ENCODE results near the gene ZNF668. TPM values are rescaled to one million over a fixed set of nuclear protein-coding genes. Genes with fewer than 3 reads are reported as not detected.

ZNF668 gene
- total and polyA plus RNA-seq, 2 of the 13 experiments (the other 11 are each of a cell fraction or from before 2014, with no cell fraction given), result 3.8 to 9.8 TPM

DNA sequence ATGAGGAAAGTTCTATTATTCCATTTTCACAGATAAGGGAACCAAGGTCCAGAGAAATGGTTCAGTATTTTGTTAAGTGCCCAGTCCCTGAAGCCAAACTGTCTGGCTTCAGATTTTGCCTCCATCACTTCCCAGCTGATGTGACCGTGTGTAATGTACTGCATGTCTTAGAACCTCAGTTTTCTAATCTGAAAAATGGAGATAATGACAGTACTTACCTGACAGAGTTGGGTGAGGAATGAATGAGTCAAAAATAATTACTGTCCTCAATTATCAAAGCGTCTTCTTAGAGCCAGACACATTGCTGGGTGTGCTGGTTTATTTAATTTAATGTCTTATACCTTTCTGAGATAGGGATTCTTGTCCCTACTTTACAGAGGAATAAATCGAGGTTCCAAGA is 6.7 kb downstream of the ZNF668 start:
- H3K4me3 ChIP-seq (replicated peaks in 1 of 3; ENCODE audit: insufficient read depth in 1 of 3, low read depth in 2 of 3, low read length in 3 of 3), result no peak overlapping the region
- WGBS (ENCODE audit: low lambda C conversion rate), result 84% methylated on average over 3 of the region's 3 CpGs
- TF ChIP-seq ZNF629 (CRISPR knock-in tag; conservative IDR thresholded peaks at IDR 0.05), result peak; percentile 57
- no peak for TF ChIP-seq ZFX (CRISPR knock-in tag; IDR thresholded peaks at IDR 0.05; ENCODE audit: low read depth)
- no peak for TF ChIP-seq ISL2 (CRISPR knock-in tag; IDR thresholded peaks at IDR 0.05)
- TF ChIP-seq ZBTB7A (CRISPR knock-in tag; IDR thresholded peaks at IDR 0.05), result no peak
- no peak for TF ChIP-seq ZNF530 (CRISPR knock-in tag; IDR thresholded peaks at IDR 0.05; ENCODE audit: low read depth)
- peaks cover 12% of the 10 kb centered on the region for H3K4me1 ChIP-seq (ENCODE audit: insufficient read depth, low read length)
- H3K9me3 ChIP-seq (ENCODE audit: low read length), result no peaks in the 10 kb centered on the region
- no peak overlapping the region for H3K27ac ChIP-seq (ENCODE audit: extremely low read length, insufficient read depth, low read length)
- H3K79me2 ChIP-seq (ENCODE audit: insufficient read depth, low read length), result peaks cover 34% of the 10 kb centered on the region
- FAIRE-seq, result no peak
- intact Hi-C loops (cut with micrococcal nuclease; ENCODE audit: unreplicated experiment) (no loop called here), in situ Hi-C loops (cut with HindIII; ENCODE audit: extremely low pct_ligation_motif_present, low pct_unique_long_range_greater_than_20kb) (no loop called here)
- H3K27me3 ChIP-seq (ENCODE audit: control insufficient read depth in 1 of 2, insufficient read depth in 2 of 2, low read length in 2 of 2), result no peaks in the 10 kb centered on the region; a peak in 1 of 5 replicates
- H3K36me3 ChIP-seq (replicated peaks in 1 of 2; ENCODE audit: control insufficient read depth in 1 of 2, insufficient read depth in 2 of 2, low read length in 2 of 2), result peaks cover 5 to 13% of the 10 kb centered on the region in 2 experiments; a peak in 4 of 5 replicates
- POLR2A ChIA-PET, result interaction anchor here (1.8 kb wide), 1 partner anchor 51 kb away, joined by 6 read pairs; no protein-coding TSS in a partner anchor
- no peak for ATAC-seq
- no peak overlapping the region for H3K9ac ChIP-seq (ENCODE audit: insufficient read depth, low read depth, low read length)
- CTCF ChIA-PET (ENCODE audit: low intra/inter-chr PET ratio, low total read pairs), result no interaction called here
- BruUV-seq (replicated peaks), result no TSS peak
- no peak for DNase-seq (ENCODE audit: low spot score)
- no peaks in the 10 kb centered on the region for H4K20me1 ChIP-seq (ENCODE audit: insufficient read depth, low read length)
- no peak overlapping the region for H2AFZ ChIP-seq (ENCODE audit: low read length)
- no peak overlapping the region for H3K4me2 ChIP-seq (ENCODE audit: low read depth, low read length)

DNA sequence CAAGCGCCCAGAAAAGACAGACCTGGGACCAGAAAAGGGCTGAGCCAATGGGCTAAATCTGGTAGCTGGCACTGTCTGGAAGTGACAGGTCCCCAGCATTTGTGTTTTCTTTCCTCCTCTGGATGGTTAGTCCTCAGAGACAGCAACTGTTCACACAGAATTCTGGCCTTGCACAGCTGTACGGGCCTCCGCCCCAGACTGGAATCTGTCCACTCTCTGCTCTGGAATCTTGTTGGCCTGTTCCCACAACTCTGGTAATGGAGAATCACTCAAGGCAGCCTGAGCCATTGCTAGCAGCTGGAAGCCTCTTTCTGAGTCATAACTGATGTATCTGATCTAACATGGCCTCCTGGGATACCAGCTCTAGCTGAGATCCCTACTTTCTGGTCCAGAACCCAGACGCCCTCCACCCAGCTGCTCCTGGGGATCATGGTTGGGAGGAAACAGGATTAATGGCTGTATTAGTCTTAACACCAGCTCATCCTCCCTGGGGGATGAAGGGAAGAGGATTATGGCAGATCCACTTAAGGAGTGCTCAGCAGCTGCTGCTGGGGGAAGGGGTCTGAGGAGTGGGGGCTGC is 9.1 kb downstream of the ZNF668 start:
- no peak for ATAC-seq
- intact Hi-C loops (cut with micrococcal nuclease; ENCODE audit: unreplicated experiment), result no loop called here
- DNase-seq (ENCODE audit: low spot score), result no peak
- H3K36me3 ChIP-seq (replicated peaks in 1 of 2; ENCODE audit: control insufficient read depth in 1 of 2, insufficient read depth in 2 of 2, low read length in 2 of 2), result peaks cover 14 to 29% of the 10 kb centered on the region in 2 experiments; a peak in 4 of 5 replicates
- POLR2A ChIA-PET, result no interaction called here
- H3K4me2 ChIP-seq (ENCODE audit: low read depth, low read length), result no peak overlapping the region
- no peaks in the 10 kb centered on the region for H3K4me1 ChIP-seq (ENCODE audit: insufficient read depth, low read length)
- H3K9ac ChIP-seq (ENCODE audit: insufficient read depth, low read depth, low read length), result no peak overlapping the region
- H3K27me3 ChIP-seq (ENCODE audit: control insufficient read depth in 1 of 2, insufficient read depth in 2 of 2, low read length in 2 of 2), result no peaks in the 10 kb centered on the region
- H3K79me2 ChIP-seq (ENCODE audit: insufficient read depth, low read length), result peaks cover 24% of the 10 kb centered on the region
- no peaks in the 10 kb centered on the region for H3K9me3 ChIP-seq (ENCODE audit: low read length)
- H3K4me3 ChIP-seq (replicated peaks in 1 of 3; ENCODE audit: insufficient read depth in 1 of 3, low read depth in 2 of 3, low read length in 3 of 3), result no peak overlapping the region
- no peak overlapping the region for H3K27ac ChIP-seq (ENCODE audit: extremely low read length, insufficient read depth, low read length)
- FAIRE-seq, result no peak
- in situ Hi-C loops (cut with HindIII; ENCODE audit: extremely low pct_ligation_motif_present, low pct_unique_long_range_greater_than_20kb), result no loop called here
- CTCF ChIA-PET (ENCODE audit: low intra/inter-chr PET ratio, low total read pairs), result no interaction called here
- BruUV-seq (replicated peaks), result no TSS peak
- 96% methylated on average over 4 of the region's 4 CpGs for WGBS (ENCODE audit: low lambda C conversion rate)
- no peak overlapping the region for H2AFZ ChIP-seq (ENCODE audit: low read length)
- H4K20me1 ChIP-seq (ENCODE audit: insufficient read depth, low read length), result no peaks in the 10 kb centered on the region
- TF ChIP-seq TRIM24 (CRISPR knock-in tag; IDR thresholded peaks at IDR 0.05) (no peak), SMC3 (IDR thresholded peaks at IDR 0.05; ENCODE audit: low read length) (no peak), ZNF335 (CRISPR knock-in tag; IDR thresholded peaks at IDR 0.05) (no peak), REST (IDR thresholded peaks at IDR 0.05; ENCODE audit: borderline replicate concordance in 1 of 2, low read depth in 1 of 2, low read length in 2 of 2) (no peak), ZNF230 (CRISPR knock-in tag; IDR thresholded peaks at IDR 0.05) (no peak), ZNF674 (CRISPR knock-in tag; IDR thresholded peaks at IDR 0.05; ENCODE audit: low read depth) (no peak), ZNF143 (CRISPR knock-in tag; IDR thresholded peaks at IDR 0.05) (no peak), ZFX (CRISPR knock-in tag; IDR thresholded peaks at IDR 0.05; ENCODE audit: low read depth) (no peak), ZC3H13 (CRISPR knock-in tag; IDR thresholded peaks at IDR 0.05) (no peak), HMGA1 (CRISPR knock-in tag; conservative IDR thresholded peaks at IDR 0.05) (no peak)

Data from HepG2 (cell line).